Activated CD8-positive, alpha-beta memory T cell treated with anti-CD3 and anti-CD28 coated beads for 48 hours (primary cell): Measurements from ENCODE around the gene TAOK3.

Source experiments
- DNase-seq, 3 experiments: peaks; one replicate each; pipeline ENCODE4 v3.0.0-alpha.2; 2020; ENCODE audit warnings: low read depth in 2 of 3, low spot score in 2 of 3

The TAOK3 gene

DNA sequence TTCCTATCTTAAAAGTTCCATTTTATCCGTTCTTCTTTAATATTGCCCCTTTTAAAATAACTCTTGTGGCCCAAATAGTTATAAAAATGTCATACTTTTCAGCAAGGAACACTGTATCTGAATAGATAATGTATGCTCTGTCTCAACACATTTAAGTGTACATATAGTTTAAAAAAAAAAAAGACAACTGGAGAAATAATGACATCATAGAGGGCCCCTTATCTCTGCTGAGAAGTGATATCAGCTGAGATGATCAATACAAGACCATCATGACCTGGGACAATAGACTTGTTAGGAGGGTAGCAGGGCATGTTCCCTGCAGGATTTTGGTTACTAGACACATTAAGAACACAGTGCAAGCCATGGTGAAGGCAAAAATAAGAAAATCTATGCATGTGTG, 159.3 kb downstream of the TAOK3 start:
- DNase-seq = no peak

DNA sequence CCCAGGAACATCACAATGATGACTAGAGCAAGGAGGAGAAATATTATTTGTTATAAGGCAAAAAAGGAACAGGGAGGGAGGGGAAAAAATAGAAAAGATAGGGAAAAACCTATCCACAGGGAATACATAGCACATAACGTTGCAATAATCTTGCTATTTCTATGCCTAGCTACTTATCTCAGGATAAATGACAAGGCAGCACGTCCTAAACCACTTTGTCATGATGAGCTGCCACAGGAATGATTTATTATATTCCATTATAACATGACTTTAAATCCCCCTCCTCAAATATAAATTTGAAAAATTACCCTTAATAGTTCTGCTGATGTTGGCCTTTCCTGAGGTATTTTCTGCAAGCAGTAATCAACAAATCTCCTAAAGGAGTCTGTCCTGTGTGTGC, 160.1 kb downstream of the TAOK3 start:
- DNase-seq = no peak

- no peak for DNase-seq
Measured at GRCh38 chr12:118206107-118206412, 166.6 kb downstream of the TAOK3 start.

GRCh38 chr12:118193958-118194357, 178.7 kb downstream of the TAOK3 start:
- DNase-seq = no peak

- no peak for DNase-seq
Measured at GRCh38 chr12:118193477-118193876, 179.2 kb downstream of the TAOK3 start.

DNA sequence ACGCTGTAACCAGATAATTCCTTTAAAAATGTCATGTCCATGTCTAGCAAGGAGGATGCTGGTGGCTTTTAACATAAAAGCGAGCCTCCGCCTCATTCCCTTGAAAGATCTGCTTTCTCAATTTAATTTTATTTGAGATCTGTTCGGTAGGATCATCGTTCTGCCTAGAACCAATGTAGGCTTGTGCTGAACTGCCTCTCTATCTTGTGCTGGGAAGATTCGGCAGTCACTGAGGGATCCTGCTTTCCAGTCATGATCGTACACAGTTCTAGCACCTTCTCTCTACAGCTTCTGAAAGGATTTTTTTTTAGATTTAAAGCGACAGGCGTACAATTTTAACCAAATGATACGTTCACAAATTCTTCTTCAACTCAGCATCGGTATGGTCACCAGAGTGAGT, 182.4 kb downstream of the TAOK3 start:
- no peak for DNase-seq

GRCh38 chr12:118189741-118190191, 182.9 kb downstream of the TAOK3 start:
- no peak for DNase-seq

GRCh38 chr12:118188690-118189371, 183.9 kb downstream of the TAOK3 start:
- DNase-seq = no peak

GRCh38 chr12:118187751-118188435, 184.8 kb downstream of the TAOK3 start:
- no peak for DNase-seq

GRCh38 chr12:118185602-118186397, 186.9 kb downstream of the TAOK3 start:
- DNase-seq = no peak

- DNase-seq = no peak
Measured at GRCh38 chr12:118183711-118184110, 189.0 kb downstream of the TAOK3 start.

DNA sequence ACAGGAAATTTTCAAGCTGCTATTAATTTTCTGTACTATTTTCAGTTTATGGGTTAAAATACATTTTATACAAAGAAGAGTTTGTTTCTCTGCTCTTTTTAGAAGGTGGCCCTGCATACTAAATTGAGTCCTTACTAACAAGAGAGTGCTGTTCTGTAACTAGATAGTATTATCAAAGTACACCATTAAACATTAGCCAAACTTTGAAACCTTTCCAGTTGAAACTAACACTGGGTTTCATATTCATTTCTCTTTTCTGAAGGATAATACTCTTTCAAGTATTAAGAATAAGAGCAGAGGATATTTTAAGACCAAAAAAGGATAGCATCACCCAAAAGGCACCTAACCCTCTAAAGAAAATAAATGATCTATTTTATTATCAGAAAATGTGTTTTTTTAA, 189.6 kb downstream of the TAOK3 start:
- DNase-seq = no peak

DNA sequence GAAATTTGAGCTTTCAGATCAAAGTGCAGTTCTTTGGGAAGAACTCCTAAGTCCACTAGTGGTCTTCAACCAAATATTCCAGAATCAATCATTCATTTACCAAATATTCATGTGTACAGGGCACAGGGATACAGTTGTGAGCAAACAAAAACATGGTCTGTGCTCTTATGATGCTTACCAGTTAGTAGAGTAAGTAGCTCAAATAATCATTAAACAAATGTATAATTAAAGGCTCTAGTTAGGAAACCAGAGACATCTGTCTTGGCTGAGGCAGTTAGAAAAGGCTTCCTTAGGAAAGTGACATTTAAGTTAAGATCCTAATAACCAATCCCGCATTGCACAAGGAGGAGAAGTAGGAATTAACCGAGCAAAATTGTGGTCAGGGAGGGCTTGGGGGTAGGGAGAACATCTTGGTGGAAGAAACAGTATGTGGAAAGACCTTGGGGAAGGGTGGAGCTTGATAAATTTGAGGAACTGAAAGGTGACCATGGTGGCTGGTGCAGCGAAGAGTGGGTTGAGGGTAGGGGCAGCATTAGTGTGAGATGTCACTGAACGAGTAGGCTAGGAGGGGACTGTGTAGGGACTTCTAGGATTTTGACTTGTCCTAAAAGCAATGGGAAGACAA, 196.8 kb downstream of the TAOK3 start:
- no peak for DNase-seq

DNA sequence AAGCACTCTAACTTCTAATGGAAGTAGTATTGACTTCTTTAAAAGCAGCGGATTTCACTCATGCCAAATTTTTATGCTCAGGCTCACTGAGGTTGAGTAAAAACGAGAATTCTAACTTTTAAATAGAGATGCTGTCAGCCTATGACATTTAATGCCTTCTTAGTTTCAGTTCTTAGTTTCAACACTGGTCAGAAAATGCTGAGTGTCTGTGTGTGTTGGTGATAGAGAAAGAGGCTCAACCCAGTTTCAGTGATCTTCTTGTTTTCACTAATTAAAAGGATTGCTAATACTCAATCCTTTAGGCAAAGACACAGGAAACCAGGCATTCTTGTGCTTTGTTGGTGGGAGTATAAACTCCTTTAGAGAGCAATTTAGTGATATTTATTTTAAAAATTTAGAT, 205.8 kb downstream of the TAOK3 start:
- DNase-seq = no peak

GRCh38 chr12:118164798-118165486, 207.8 kb downstream of the TAOK3 start:
- DNase-seq = no peak

GRCh38 chr12:118160536-118160935, 212.2 kb downstream of the TAOK3 start:
- no peak for DNase-seq

DNA sequence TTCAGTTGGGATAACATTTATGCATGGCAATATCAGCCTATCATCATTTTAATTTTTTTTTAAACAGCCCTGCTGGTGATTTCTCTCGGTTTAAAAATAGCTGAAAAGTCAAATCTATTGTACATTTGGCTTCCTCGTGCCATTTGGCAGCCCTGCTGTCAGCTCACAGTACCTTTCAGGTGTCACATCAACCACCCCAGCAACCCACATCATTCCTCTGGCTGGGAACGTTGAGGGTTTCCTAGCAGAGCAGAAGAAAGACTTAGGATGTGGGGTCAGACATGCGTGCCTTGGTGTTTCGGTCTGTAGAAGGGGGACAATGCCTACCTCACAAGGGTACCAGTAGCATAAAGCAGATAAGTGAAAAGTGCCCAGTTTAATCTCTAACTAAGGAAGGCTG, 221.0 kb downstream of the TAOK3 start:
- no peak for DNase-seq

GRCh38 chr12:118150625-118151024, 222.1 kb downstream of the TAOK3 start:
- no peak for DNase-seq

- no peak for DNase-seq
Measured at GRCh38 chr12:118148287-118148686, 224.4 kb downstream of the TAOK3 start.

DNA sequence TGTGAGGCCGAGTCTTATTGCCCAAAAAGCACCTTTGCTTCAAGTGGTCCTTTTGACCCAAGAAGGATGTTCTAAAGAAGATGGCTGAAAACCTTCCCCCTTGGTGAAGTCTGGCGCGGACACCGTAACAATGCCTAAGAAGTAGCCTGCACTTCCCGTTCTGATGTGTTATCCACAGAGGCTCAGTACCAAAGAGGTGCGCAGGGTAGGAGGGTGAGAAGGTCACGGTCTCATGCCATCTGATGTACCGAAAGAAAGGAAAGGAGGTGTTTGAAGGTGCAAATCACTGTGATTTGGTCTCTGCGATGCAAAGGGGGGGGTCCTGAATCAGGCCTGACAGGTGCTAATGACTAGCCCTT, 226.9 kb downstream of the TAOK3 start:
- DNase-seq = no peak

- no peak for DNase-seq
Measured at GRCh38 chr12:118145113-118145797, 227.5 kb downstream of the TAOK3 start.
